IMR-90 (cell line): ENCODE data around the gene ME2. TPM values are rescaled to one million over a fixed set of nuclear protein-coding genes. Genes with fewer than 3 reads are reported as not detected.

Experiments
- ATAC-seq: fragments of 200-7000 bp; cut with Tn5 transposase; 2 replicates; pipeline ENCODE4 v1.9.1; 2020; ENCODE audit warnings: low read depth, mild to moderate bottlenecking, moderate library complexity
- BruUV-seq: library from RNA; stranded (reverse); fragments of 400-500 nt; replicated peaks from 2 replicates; lab custom pipeline; 2021; lab: Mats Ljungman, UMichigan
- CTCF ChIA-PET: fragments of 300-600 bp; formaldehyde crosslinking; extraction: SDS; loops from one replicate; lab custom pipeline; 2021; ENCODE audit warnings: antibody characterized with exemption; lab: Yijun Ruan, JAX
- POLR2A ChIA-PET: fragments of 300-600 bp; sonication (Branson Sonifier 250); formaldehyde crosslinking; loops from one replicate; lab custom pipeline; 2022; ENCODE audit warnings: antibody characterized with exemption; ENCODE audit not compliant: unreplicated experiment; lab: Charles Lee
- DNase-seq: peaks from one replicate; pipeline ENCODE4 v3.0.0; 2013
- H2AFZ ChIP-seq: replicated peaks from 2 replicates; pipeline ENCODE3; 2013; ENCODE audit warnings: low read length, mild to moderate bottlenecking; ENCODE audit not compliant: poor library complexity
- H2AK5ac ChIP-seq: 2 replicates; pipeline ENCODE4 v1.6.1; 2013; ENCODE audit warnings: low read depth, low read length, inconsistent platforms
- H2AK9ac ChIP-seq: replicated peaks from 2 replicates; pipeline ENCODE3; 2013; ENCODE audit warnings: mild to moderate bottlenecking, low read depth, low read length, moderate library complexity; ENCODE audit not compliant: poor library complexity
- H2BK120ac ChIP-seq: 2 replicates; pipeline ENCODE4 v1.6.1; 2013; ENCODE audit warnings: low read depth, low read length, inconsistent platforms
- H2BK15ac ChIP-seq: 3 replicates; pipeline ENCODE4 v1.6.1; 2013; ENCODE audit warnings: low read depth, low read length, inconsistent platforms
- H2BK20ac ChIP-seq: 2 replicates; pipeline ENCODE4 v1.6.1; 2013; ENCODE audit warnings: low read depth, mild to moderate bottlenecking, inconsistent platforms, low read length, moderate library complexity
- H2BK5ac ChIP-seq: 2 replicates; pipeline ENCODE4 v1.6.1; 2013; ENCODE audit warnings: mild to moderate bottlenecking, low read depth, low read length, inconsistent platforms; ENCODE audit not compliant: poor library complexity, severe bottlenecking
- H3K14ac ChIP-seq: replicated peaks from 2 replicates; pipeline ENCODE4 v1.6.1; 2013; ENCODE audit warnings: low read depth, low read length, inconsistent platforms
- H3K18ac ChIP-seq: 2 replicates; pipeline ENCODE4 v1.6.1; 2013; ENCODE audit warnings: low read depth, low read length, control low read depth
- H3K23ac ChIP-seq: 2 replicates; pipeline ENCODE4 v1.6.1; 2013; ENCODE audit warnings: low read depth, low read length, inconsistent platforms
- H3K27ac ChIP-seq: 2 replicates; pipeline ENCODE4 v1.5.1; 2013; ENCODE audit warnings: mild to moderate bottlenecking, control low read depth, low read length; ENCODE audit not compliant: insufficient read depth
- H3K27me3 ChIP-seq: 2 replicates; pipeline ENCODE4 v1.6.1; 2013; ENCODE audit warnings: low read length; ENCODE audit not compliant: control insufficient read depth, insufficient read depth
- H3K36me3 ChIP-seq: 2 replicates; pipeline ENCODE4 v1.6.1; 2013; ENCODE audit warnings: low read length, mixed read lengths; ENCODE audit not compliant: control insufficient read depth, insufficient read depth
- H3K4ac ChIP-seq: 2 replicates; pipeline ENCODE4 v1.6.1; 2013; ENCODE audit warnings: low read depth, low read length, inconsistent platforms
- H3K4me1 ChIP-seq: 2 replicates; pipeline ENCODE4 v1.6.1; 2013; ENCODE audit warnings: low read length, mixed read lengths; ENCODE audit not compliant: control insufficient read depth, insufficient read depth
- H3K4me2 ChIP-seq: 2 replicates; pipeline ENCODE4 v1.6.1; 2013; ENCODE audit warnings: low read depth, mild to moderate bottlenecking, control low read depth, low read length, moderate library complexity
- H3K4me3 ChIP-seq: 2 replicates; pipeline ENCODE4 v1.5.1; 2013; ENCODE audit warnings: low read depth, mild to moderate bottlenecking, control low read depth, low read length, moderate library complexity; ENCODE audit not compliant: insufficient read depth
- H3K56ac ChIP-seq: 2 replicates; pipeline ENCODE4 v1.6.1; 2013; ENCODE audit warnings: low read length, inconsistent platforms; ENCODE audit not compliant: insufficient read depth; ENCODE audit errors: extremely low read depth
- H3K79me1 ChIP-seq, 2 experiments: 2 replicates each; pipeline ENCODE4 v1.6.1; 2013; ENCODE audit warnings: low read length in 2 of 2, inconsistent platforms in 1 of 2, low read depth in 1 of 2
- H3K9ac ChIP-seq: 2 replicates; pipeline ENCODE4 v1.6.1; 2013; ENCODE audit warnings: low read depth, low read length, control low read depth
- H3K9me1 ChIP-seq: 2 replicates; pipeline ENCODE4 v1.6.1; 2013; ENCODE audit warnings: low read length, inconsistent platforms; ENCODE audit not compliant: insufficient read depth
- H3K9me3 ChIP-seq: 2 replicates; pipeline ENCODE4 v1.6.1; 2013; ENCODE audit warnings: low read length; ENCODE audit not compliant: control insufficient read depth, insufficient read depth
- H4K20me1 ChIP-seq: 2 replicates; pipeline ENCODE4 v1.6.1; 2013; ENCODE audit warnings: low read length, inconsistent platforms; ENCODE audit not compliant: insufficient read depth
- H4K5ac ChIP-seq: 2 replicates; pipeline ENCODE4 v1.6.1; 2013; ENCODE audit warnings: mild to moderate bottlenecking, low read depth, low read length, control low read depth
- H4K8ac ChIP-seq, 2 experiments: 2 replicates each; pipeline ENCODE4 v1.6.1; 2013; ENCODE audit warnings: low read depth in 2 of 2, low read length in 2 of 2, control low read depth in 1 of 2, inconsistent platforms in 1 of 2
- H4K91ac ChIP-seq: 2 replicates; pipeline ENCODE4 v1.6.1; 2013; ENCODE audit warnings: low read depth, low read length, inconsistent platforms; ENCODE audit not compliant: insufficient read depth
- BHLHE40 ChIP-seq: fragments of 150-350 bp; IDR thresholded peaks from 2 replicates; pipeline ENCODE4 v1.6.1; 2016; ENCODE audit warnings: mild to moderate bottlenecking, low read depth, low read length
- CEBPB ChIP-seq: IDR thresholded peaks from 2 replicates; pipeline ENCODE4 v1.6.1; 2012; ENCODE audit warnings: low read depth, low read length, improper control_type of control experiment
- CTCF ChIP-seq: conservative IDR thresholded peaks from 2 replicates; pipeline ENCODE4 v1.5.1; 2012; ENCODE audit warnings: mild to moderate bottlenecking, low read depth, low read length, improper control_type of control experiment
- ELK1 ChIP-seq: fragments of 150-350 bp; IDR thresholded peaks from 2 replicates; pipeline ENCODE4 v1.6.1; 2016; ENCODE audit warnings: low read depth, mild to moderate bottlenecking, low read length, moderate library complexity, borderline replicate concordance
- FOS ChIP-seq: fragments of 150-350 bp; IDR thresholded peaks from 2 replicates; pipeline ENCODE4 v1.6.1; 2016; ENCODE audit warnings: low read depth, low read length
- MAFK ChIP-seq: IDR thresholded peaks from 2 replicates; pipeline ENCODE4 v1.6.1; 2012; ENCODE audit warnings: low read depth, low read length, improper control_type of control experiment
- MXI1 ChIP-seq: IDR thresholded peaks from 2 replicates; pipeline ENCODE4 v1.6.1; 2012; ENCODE audit warnings: low read depth, mild to moderate bottlenecking, low read length, moderate library complexity, borderline replicate concordance
- NFE2L2 ChIP-seq: fragments of 150-350 bp; IDR thresholded peaks from 2 replicates; pipeline ENCODE4 v1.6.1; 2016; ENCODE audit warnings: low read depth, mild to moderate bottlenecking, low read length
- POLR2A ChIP-seq: IDR thresholded peaks from 2 replicates; pipeline ENCODE4 v1.6.1; 2012; ENCODE audit warnings: mild to moderate bottlenecking, low read depth, low read length
- RCOR1 ChIP-seq: IDR thresholded peaks from 2 replicates; pipeline ENCODE4 v1.6.1; 2012; ENCODE audit warnings: mild to moderate bottlenecking, low read length, improper control_type of control experiment; ENCODE audit not compliant: insufficient replicate concordance
- RFX5 ChIP-seq: IDR thresholded peaks from 2 replicates; pipeline ENCODE4 v1.8.0; 2012; ENCODE audit warnings: low read depth, mild to moderate bottlenecking, low read length, moderate library complexity
- WGBS, 2 experiments: methylation state at CpG; one replicate each; pipeline versions ENCODE4 v1.1.5 to v1.1.7; 2013; ENCODE audit warnings: missing lambda C conversion rate in 2 of 2; ENCODE audit not compliant: insufficient read length in 1 of 2; ENCODE audit errors: extremely low coverage in 2 of 2; 5-methylcytosine and 5-hydroxymethylcytosine counted together
- dilution Hi-C: fragments of 300-500 bp; cut with HindIII; formaldehyde crosslinking; loops from one replicate; pipeline ENCODE4 v1.14.3; 2018; ENCODE audit warnings: low sequenced_read_pairs; ENCODE audit not compliant: unreplicated experiment
- in situ Hi-C: fragments of 300-500 bp; cut with MboI; formaldehyde crosslinking; loops from 3 replicates; pipeline ENCODE4 v1.14.3; 2019; ENCODE audit warnings: low sequenced_read_pairs, inconsistent platforms, mixed read lengths
- intact Hi-C: fragments of 100-400 bp; cut with micrococcal nuclease; formaldehyde crosslinking; loops from 2 replicates; pipeline ENCODE4 v1.10.0; 2022
- polyA plus RNA-seq, 3 experiments: library from polyadenylated mRNA; depleted of rRNA; stranded (reverse); fragments of >200 nt; gene quantifications; 2 replicates each; pipeline ENCODE4 v1.2.3, GENCODE V29; 2012; ENCODE audit warnings: low replicate concordance in 1 of 3
- total RNA-seq: library from RNA; depleted of rRNA; stranded (reverse); fragments of >200 nt; gene quantifications from 2 replicates; pipeline ENCODE4 v1.2.3, GENCODE V29; 2012

The ME2 gene
- total and polyA plus RNA-seq, 2 of the 4 experiments (the other 2 are of a cell fraction) = 29.7 to 32.6 TPM

- TF ChIP-seq ELK1 = no peak
- TF ChIP-seq FOS = no peak
- TF ChIP-seq CEBPB = peak; percentile 23; the same call in 1 of the 2 replicates
These were observed at the start of gene ME2 (continued) for GRCh38 chr18:50878345-50879301.

GRCh38 chr18:50829644-50830043 lies 49.3 kb upstream of the ME2 start:
- Histone ChIP-seq H3K27ac (no peak overlapping the region), H3K4me1 (no peaks in the 10 kb centered on the region), H3K4me3 (no peak overlapping the region), H3K36me3 (no peaks in the 10 kb centered on the region), H3K4ac (no peak overlapping the region), H3K9me1 (no peaks in the 10 kb centered on the region), H2AK9ac (no peak overlapping the region), H3K9me3 (no peaks in the 10 kb centered on the region), H2BK120ac (no peak overlapping the region), H2BK5ac (no peak overlapping the region), H2BK20ac (no peak overlapping the region), H3K14ac (no peak overlapping the region), H4K91ac (no peak overlapping the region), H2AFZ (no peak overlapping the region), H4K20me1 (no peaks in the 10 kb centered on the region), H3K9ac (no peak overlapping the region), H3K23ac (no peak overlapping the region), H3K18ac (no peak overlapping the region), H3K4me2 (no peak overlapping the region), H2BK15ac (no peak overlapping the region), H3K56ac (no peak overlapping the region), H2AK5ac (no peak overlapping the region), H4K8ac (no peak overlapping the region), H3K27me3 (peaks cover 3% of the 10 kb centered on the region), H4K5ac (no peak overlapping the region), H3K79me1 (no peaks in the 10 kb centered on the region)
- no TSS peak for BruUV-seq
- 20% methylated on average over 1 of the region's 5 CpGs; no CpG with 5 or more reads in 1 of the 2 experiments for WGBS, 2 experiments
- peak; percentile 53; the same call in 1 of the 2 replicates for ATAC-seq
- intact Hi-C loops = no loop called here
- in situ Hi-C loops = no loop called here
- ChIA-PET CTCF (no interaction called here), POLR2A (no interaction called here)
- dilution Hi-C loops = no loop called here
- no peak for DNase-seq
- TF ChIP-seq MAFK = no peak
- TF ChIP-seq CTCF = no peak
- TF ChIP-seq NFE2L2 = no peak
- TF ChIP-seq CEBPB = no peak
- no peak for TF ChIP-seq RFX5
- no peak for TF ChIP-seq POLR2A
- no peak for TF ChIP-seq MXI1
- no peak for TF ChIP-seq BHLHE40
- TF ChIP-seq RCOR1 = no peak
